Testis (tissue), 3 donors: ENCODE measurements around the gene CD58. TPM values are rescaled to one million over a fixed set of nuclear protein-coding genes. Genes with fewer than 3 reads are reported as not detected.

ENCODE experiments used
- DNase-seq: peaks from one replicate; pipeline ENCODE4 v3.0.0-alpha.2; 2019
- H3K27ac ChIP-seq, 2 donors: fragments of 200-600 bp; sonication (generic); one replicate each; pipeline ENCODE4 v1.5.1; 2019
- H3K27me3 ChIP-seq: fragments of 200-600 bp; sonication (generic); one replicate; pipeline ENCODE4 v1.5.1; 2019
- H3K36me3 ChIP-seq: fragments of 200-600 bp; sonication (generic); one replicate; pipeline ENCODE4 v1.5.1; 2017; ENCODE audit warnings: low read depth; ENCODE audit errors: missing control alignments
- H3K4me1 ChIP-seq: fragments of 200-600 bp; sonication (generic); one replicate; pipeline ENCODE4 v1.5.1; 2019
- H3K4me3 ChIP-seq, 2 donors: fragments of 200-600 bp; sonication (generic); one replicate each; pipeline ENCODE4 v1.5.1; 2017 to 2019
- H3K9me3 ChIP-seq: fragments of 200-600 bp; sonication (generic); one replicate; pipeline ENCODE4 v1.5.1; 2017
- CTCF ChIP-seq, 3 experiments: fragments of 450-650 bp in 2 of 3; fragments of 200-600 bp in 1 of 3; sonication (generic) in 1 of 3; IDR thresholded peaks; one replicate each; pipeline ENCODE4 v1.5.1; 2016 to 2019; ENCODE audit warnings: antibody characterized with exemption in 3 of 3, mild to moderate bottlenecking in 2 of 3, moderate library complexity in 1 of 3
- POLR2A ChIP-seq: fragments of 450-650 bp; IDR thresholded peaks from one replicate; pipeline ENCODE4 v1.6.1; 2017; ENCODE audit warnings: antibody characterized with exemption, mild to moderate bottlenecking, moderate library complexity
- WGBS, 2 donors: methylation state at CpG; one replicate each; pipeline ENCODE4 v1.1.5; 2018; 5-methylcytosine and 5-hydroxymethylcytosine counted together
- intact Hi-C: fragments of 100-400 bp; cut with DNase I; formaldehyde crosslinking; loops from one replicate; pipeline ENCODE4 v1.15.1; 2023; ENCODE audit warnings: low total_unique reads
- polyA plus RNA-seq: library from polyadenylated mRNA; stranded (reverse); fragments of 350-450 nt; fragmentation: Illumina TruSeq; extraction: RNeasy Lipid Tissue Mini Kit (QIAGEN cat#74804); gene quantifications from one replicate; pipeline ENCODE4 v1.2.3, GENCODE V29; 2014; ENCODE audit warnings: low read depth, low replicate concordance; ENCODE audit not compliant: insufficient read depth
- total RNA-seq, 2 donors: library from RNA; depleted of rRNA; stranded (reverse); fragments of >200 nt; gene quantifications; one replicate each; pipeline ENCODE4 v1.2.3, GENCODE V29; 2016

Gene CD58
- total and polyA plus RNA-seq, 3 donors from 2014 or later = 11.4 to 15.0 (median 14.9) TPM

DNA sequence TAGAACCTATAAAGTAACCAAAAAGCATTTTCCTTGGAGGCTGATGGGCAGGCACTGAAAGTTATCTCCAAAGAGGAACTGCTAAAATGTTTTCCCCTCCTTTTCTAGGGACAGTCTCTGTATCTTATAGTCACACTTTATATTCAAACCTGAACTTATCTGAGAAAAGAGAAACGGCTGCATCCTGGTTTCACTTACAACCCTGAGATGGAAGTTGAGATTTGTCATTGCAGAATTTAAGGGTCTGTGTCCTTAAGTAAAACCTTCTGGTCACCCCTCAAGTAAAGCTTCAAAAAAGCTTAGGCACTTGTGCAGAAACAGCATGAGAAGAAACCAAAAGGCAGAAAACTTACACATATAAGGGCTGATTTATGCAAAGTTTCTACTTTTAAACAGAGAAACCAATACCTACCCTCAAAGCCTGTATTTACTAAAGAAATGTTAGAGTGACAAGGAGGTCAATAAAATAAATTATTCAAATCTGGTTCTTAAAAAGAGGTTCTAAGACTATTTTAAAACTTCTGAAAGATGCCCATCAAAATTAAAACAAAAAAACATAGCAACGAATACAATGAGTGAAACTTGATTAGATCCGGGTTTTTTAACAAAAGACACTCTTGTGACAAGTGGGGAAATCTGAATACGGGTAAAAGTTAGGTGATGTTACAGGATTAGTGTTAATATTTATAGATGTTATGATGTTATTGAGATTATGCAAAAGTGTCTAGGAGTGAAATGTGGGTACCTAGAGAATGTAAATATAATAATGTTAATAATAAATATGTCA lies 9.9 kb downstream of the CD58 start:
- no peak for DNase-seq
- intact Hi-C loops = no loop called here
- no peak overlapping the region for H3K27ac ChIP-seq
- H3K9me3 ChIP-seq = no peaks in the 10 kb centered on the region
- TF ChIP-seq POLR2A (no peak), CTCF (IDR thresholded peaks at IDR 0.05) (no peak)
- 82% methylated on average over 4 of the region's 4 CpGs for WGBS, 2 donors
- no peaks in the 10 kb centered on the region for H3K27me3 ChIP-seq
- H3K36me3 ChIP-seq = no peaks in the 10 kb centered on the region
- H3K4me3 ChIP-seq = no peak overlapping the region
- H3K4me1 ChIP-seq = no peaks in the 10 kb centered on the region

DNA sequence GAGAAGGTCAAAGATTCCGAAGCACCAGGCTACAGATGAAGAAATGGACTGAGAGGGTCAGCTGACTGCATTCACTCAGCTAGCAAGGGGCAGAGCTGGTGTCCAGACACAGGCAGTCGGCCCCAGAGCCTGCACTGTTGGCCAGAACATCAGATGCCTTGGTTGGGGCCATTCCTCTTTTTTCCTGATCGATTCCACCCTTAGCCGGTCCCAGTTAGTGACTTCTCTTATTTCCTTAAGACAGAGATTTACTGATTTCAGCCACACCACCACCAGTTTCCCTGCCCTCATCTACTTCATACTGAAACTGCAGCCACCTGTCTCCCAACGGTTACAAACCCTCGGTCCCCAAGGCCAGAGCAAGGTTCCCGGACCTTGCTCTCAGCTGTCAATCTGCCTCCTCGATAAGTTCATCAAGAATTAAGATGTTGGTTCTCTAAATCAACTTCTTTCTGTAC lies 11.5 kb downstream of the CD58 start:
- TF ChIP-seq POLR2A (no peak), CTCF (IDR thresholded peaks at IDR 0.05) (no peak)
- intact Hi-C loops = no loop called here
- H3K4me3 ChIP-seq = no peak overlapping the region
- no peak overlapping the region for H3K27ac ChIP-seq
- H3K4me1 ChIP-seq = no peaks in the 10 kb centered on the region
- no peak for DNase-seq
- H3K36me3 ChIP-seq = no peaks in the 10 kb centered on the region
- H3K9me3 ChIP-seq = no peaks in the 10 kb centered on the region
- WGBS, 2 donors = 80 to 86% methylated on average over 8 of the region's 8 CpGs
- no peaks in the 10 kb centered on the region for H3K27me3 ChIP-seq

DNA sequence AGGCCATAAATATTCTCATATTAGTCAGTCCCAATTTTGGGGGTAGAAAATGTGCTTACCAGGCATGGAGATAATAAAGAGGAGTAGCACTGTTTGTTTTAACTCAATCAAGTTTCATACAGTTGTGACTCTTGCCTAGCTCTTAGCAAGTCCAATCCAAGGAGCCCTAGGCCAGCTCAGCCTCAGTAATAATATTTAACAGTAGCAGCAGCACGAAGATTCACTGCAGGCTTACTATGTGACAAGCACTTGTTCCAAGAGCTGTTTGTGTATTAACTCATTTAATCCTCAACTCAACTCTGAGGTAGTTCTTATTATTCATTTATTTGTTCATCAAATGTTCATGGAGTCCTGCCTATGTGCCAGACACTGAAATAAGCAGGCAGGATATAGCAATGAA lies 12.3 kb downstream of the CD58 start:
- no peak overlapping the region for H3K4me3 ChIP-seq
- WGBS, 2 donors = 97 to 100% methylated on average over 1 of the region's 1 CpG
- TF ChIP-seq POLR2A (no peak), CTCF (IDR thresholded peaks at IDR 0.05) (no peak)
- H3K27ac ChIP-seq = no peak overlapping the region
- no peaks in the 10 kb centered on the region for H3K4me1 ChIP-seq
- H3K9me3 ChIP-seq = no peaks in the 10 kb centered on the region
- no peak for DNase-seq
- intact Hi-C loops = no loop called here
- no peaks in the 10 kb centered on the region for H3K36me3 ChIP-seq
- H3K27me3 ChIP-seq = no peaks in the 10 kb centered on the region

- no peaks in the 10 kb centered on the region for H3K27me3 ChIP-seq
- intact Hi-C loops = no loop called here
- H3K4me3 ChIP-seq = no peak overlapping the region
- no peaks in the 10 kb centered on the region for H3K36me3 ChIP-seq
- 90 to 91% methylated on average over 4 of the region's 4 CpGs for WGBS, 2 donors
- no peak overlapping the region for H3K27ac ChIP-seq
- no peaks in the 10 kb centered on the region for H3K4me1 ChIP-seq
- H3K9me3 ChIP-seq = no peaks in the 10 kb centered on the region
- DNase-seq = no peak
- no peak for TF ChIP-seq POLR2A
- TF ChIP-seq CTCF (IDR thresholded peaks at IDR 0.05) = no peak
Measured at GRCh38 chr1:116558140-116558549, 12.7 kb downstream of the CD58 start.

DNA sequence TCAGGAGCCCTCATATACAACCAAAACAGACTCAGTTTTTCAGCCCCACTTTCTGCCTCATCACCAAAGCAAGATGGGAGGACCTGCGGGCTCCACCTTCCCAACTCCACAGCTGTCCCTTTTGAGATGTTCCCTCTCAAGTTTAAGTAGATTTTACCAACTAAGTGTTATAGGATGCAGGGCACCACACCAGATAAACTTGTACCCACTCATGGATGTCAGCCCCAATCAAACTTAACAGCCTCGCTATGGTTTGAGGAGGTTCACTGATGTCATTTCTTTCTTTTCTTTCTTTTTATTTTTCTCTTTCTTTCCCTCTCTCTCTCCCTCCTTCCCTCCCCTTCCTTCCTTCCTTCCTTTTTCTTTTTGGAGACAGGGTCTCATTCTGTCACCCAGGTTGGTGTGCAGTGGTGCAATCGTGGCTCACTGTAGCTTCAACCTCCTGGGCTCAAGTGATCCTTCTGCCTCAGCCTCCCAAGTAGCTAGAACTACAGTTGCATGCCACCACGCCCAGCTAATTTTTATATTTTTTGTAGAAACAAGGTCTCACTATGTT lies 13.4 kb downstream of the CD58 start:
- Histone ChIP-seq H3K27ac (no peak overlapping the region), H3K27me3 (no peaks in the 10 kb centered on the region), H3K4me1 (no peaks in the 10 kb centered on the region), H3K9me3 (no peaks in the 10 kb centered on the region), H3K4me3 (no peak overlapping the region), H3K36me3 (no peaks in the 10 kb centered on the region)
- DNase-seq = no peak
- WGBS, 2 donors = 92 to 96% methylated on average over 4 of the region's 4 CpGs
- intact Hi-C loops = no loop called here
- TF ChIP-seq CTCF (IDR thresholded peaks at IDR 0.05) (no peak), POLR2A (no peak)
